ENCODE results near the gene HPS1. TPM values are rescaled to one million over a fixed set of nuclear protein-coding genes. Genes with fewer than 3 reads are reported as not detected.

The HPS1 gene
- total RNA-seq, 2 donors from 2014 or later = 39.6 to 43.3 TPM

- Histone ChIP-seq H3K9ac (ENCODE audit: extremely low read depth, low read length, poor library complexity, severe bottlenecking) (no peak overlapping the region), H3K9me3 (ENCODE audit: control insufficient read depth, low read length) (no peaks in the 10 kb centered on the region), H3K4me3 (ENCODE audit: low read length) (no peak overlapping the region), H3K4me1 (ENCODE audit: control insufficient read depth, insufficient read depth, low read length) (no peaks in the 10 kb centered on the region), H3K27me3 (ENCODE audit: control insufficient read depth, insufficient read depth, low read length, poor library complexity, severe bottlenecking) (no peaks in the 10 kb centered on the region), H3K27ac (ENCODE audit: low read depth, low read length) (no peak overlapping the region), H3K36me3 (ENCODE audit: control insufficient read depth, insufficient read depth, low read length) (no peaks in the 10 kb centered on the region)
- no peak for TF ChIP-seq CTCF (conservative IDR thresholded peaks at IDR 0.05)
- peaks cover 11% of the 10 kb centered on the region for H3K36me3 Mint-ChIP-seq (ENCODE audit: low read depth)
- H3K27me3 Mint-ChIP-seq (ENCODE audit: insufficient read depth) = no peaks in the 10 kb centered on the region
- DNase-seq = no peak
- 89 to 98% methylated on average over 8 to 9 of the region's 9 CpGs for WGBS, 2 experiments (ENCODE audit: insufficient coverage in 1 of 2, insufficient read length in 1 of 2)
- no peaks in the 10 kb centered on the region for H3K9me3 Mint-ChIP-seq
- no peaks in the 10 kb centered on the region for H3K4me1 Mint-ChIP-seq
- no peak overlapping the region for H3K27ac Mint-ChIP-seq
- H3K4me3 Mint-ChIP-seq = no peak overlapping the region
Measured at GRCh38 chr10:98420786-98421185, 25.9 kb downstream of the HPS1 start.

GRCh38 chr10:98419469-98420261 lies 27.1 kb downstream of the HPS1 start:
- Mint-ChIP-seq H3K9me3 (no peaks in the 10 kb centered on the region), H3K4me1 (peaks cover 2% of the 10 kb centered on the region), H3K4me3 (no peak overlapping the region), H3K36me3 (ENCODE audit: low read depth) (peaks cover 11% of the 10 kb centered on the region), H3K27ac (no peak overlapping the region), H3K27me3 (ENCODE audit: insufficient read depth) (no peaks in the 10 kb centered on the region)
- Histone ChIP-seq H3K36me3 (ENCODE audit: control insufficient read depth, insufficient read depth, low read length) (no peaks in the 10 kb centered on the region), H3K9me3 (ENCODE audit: control insufficient read depth, low read length) (no peaks in the 10 kb centered on the region), H3K27me3 (ENCODE audit: control insufficient read depth, insufficient read depth, low read length, poor library complexity, severe bottlenecking) (no peaks in the 10 kb centered on the region), H3K4me1 (ENCODE audit: control insufficient read depth, insufficient read depth, low read length) (no peaks in the 10 kb centered on the region), H3K27ac (ENCODE audit: low read depth, low read length) (no peak overlapping the region), H3K9ac (ENCODE audit: extremely low read depth, low read length, poor library complexity, severe bottlenecking) (no peak overlapping the region), H3K4me3 (ENCODE audit: low read length) (no peak overlapping the region)
- TF ChIP-seq CTCF (conservative IDR thresholded peaks at IDR 0.05) = no peak
- DNase-seq = no peak
- WGBS, 2 experiments (ENCODE audit: insufficient coverage in 1 of 2, insufficient read length in 1 of 2) = 91 to 93% methylated on average over 15 to 17 of the region's 17 CpGs

- Histone ChIP-seq H3K9ac (ENCODE audit: extremely low read depth, low read length, poor library complexity, severe bottlenecking) (no peak overlapping the region), H3K27me3 (ENCODE audit: control insufficient read depth, insufficient read depth, low read length, poor library complexity, severe bottlenecking) (no peaks in the 10 kb centered on the region), H3K4me1 (ENCODE audit: control insufficient read depth, insufficient read depth, low read length) (no peaks in the 10 kb centered on the region), H3K4me3 (ENCODE audit: low read length) (no peak overlapping the region), H3K9me3 (ENCODE audit: control insufficient read depth, low read length) (no peaks in the 10 kb centered on the region), H3K27ac (ENCODE audit: low read depth, low read length) (no peak overlapping the region), H3K36me3 (ENCODE audit: control insufficient read depth, insufficient read depth, low read length) (no peaks in the 10 kb centered on the region)
- no peak overlapping the region for H3K4me3 Mint-ChIP-seq
- H3K27me3 Mint-ChIP-seq (ENCODE audit: insufficient read depth) = no peaks in the 10 kb centered on the region
- H3K9me3 Mint-ChIP-seq = no peaks in the 10 kb centered on the region
- no peak for TF ChIP-seq CTCF (conservative IDR thresholded peaks at IDR 0.05)
- H3K4me1 Mint-ChIP-seq = peaks cover 5% of the 10 kb centered on the region
- H3K27ac Mint-ChIP-seq = no peak overlapping the region
- H3K36me3 Mint-ChIP-seq (ENCODE audit: low read depth) = peaks cover 11% of the 10 kb centered on the region
- 86 to 95% methylated on average over 10 to 18 of the region's 18 CpGs for WGBS, 2 experiments (ENCODE audit: insufficient coverage in 1 of 2, insufficient read length in 1 of 2)
- no peak for DNase-seq
Measured at GRCh38 chr10:98418665-98419468, 27.9 kb downstream of the HPS1 start.

Data from endodermal cell (in vitro differentiated cells).